Measurements from ENCODE around the gene POLD2.

Gene POLD2

GRCh38 chr7:44141221-44141850 lies 18.0 kb upstream of the POLD2 start, which contains the start of gene MYL7:
Gene MYL7, minus strand, starts transcription at chr7:44141332. Its CDS starts 27 bp downstream, at chr7:44141305.
- no peak for DNase-seq (ENCODE audit: extremely low read depth, low read depth)
- TF ChIP-seq, protein P1, sequence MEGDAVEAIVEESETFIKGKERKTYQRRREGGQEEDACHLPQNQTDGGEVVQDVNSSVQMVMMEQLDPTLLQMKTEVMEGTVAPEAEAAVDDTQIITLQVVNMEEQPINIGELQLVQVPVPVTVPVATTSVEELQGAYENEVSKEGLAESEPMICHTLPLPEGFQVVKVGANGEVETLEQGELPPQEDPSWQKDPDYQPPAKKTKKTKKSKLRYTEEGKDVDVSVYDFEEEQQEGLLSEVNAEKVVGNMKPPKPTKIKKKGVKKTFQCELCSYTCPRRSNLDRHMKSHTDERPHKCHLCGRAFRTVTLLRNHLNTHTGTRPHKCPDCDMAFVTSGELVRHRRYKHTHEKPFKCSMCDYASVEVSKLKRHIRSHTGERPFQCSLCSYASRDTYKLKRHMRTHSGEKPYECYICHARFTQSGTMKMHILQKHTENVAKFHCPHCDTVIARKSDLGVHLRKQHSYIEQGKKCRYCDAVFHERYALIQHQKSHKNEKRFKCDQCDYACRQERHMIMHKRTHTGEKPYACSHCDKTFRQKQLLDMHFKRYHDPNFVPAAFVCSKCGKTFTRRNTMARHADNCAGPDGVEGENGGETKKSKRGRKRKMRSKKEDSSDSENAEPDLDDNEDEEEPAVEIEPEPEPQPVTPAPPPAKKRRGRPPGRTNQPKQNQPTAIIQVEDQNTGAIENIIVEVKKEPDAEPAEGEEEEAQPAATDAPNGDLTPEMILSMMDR (IDR thresholded peaks at IDR 0.05; ENCODE audit: low read depth, low read length): no peak

- TF ChIP-seq, protein P1 (IDR thresholded peaks at IDR 0.05; ENCODE audit: low read depth, low read length): no peak
Observed at GRCh38 chr7:44140341-44140740, 17.0 kb upstream of the POLD2 start.

DNA sequence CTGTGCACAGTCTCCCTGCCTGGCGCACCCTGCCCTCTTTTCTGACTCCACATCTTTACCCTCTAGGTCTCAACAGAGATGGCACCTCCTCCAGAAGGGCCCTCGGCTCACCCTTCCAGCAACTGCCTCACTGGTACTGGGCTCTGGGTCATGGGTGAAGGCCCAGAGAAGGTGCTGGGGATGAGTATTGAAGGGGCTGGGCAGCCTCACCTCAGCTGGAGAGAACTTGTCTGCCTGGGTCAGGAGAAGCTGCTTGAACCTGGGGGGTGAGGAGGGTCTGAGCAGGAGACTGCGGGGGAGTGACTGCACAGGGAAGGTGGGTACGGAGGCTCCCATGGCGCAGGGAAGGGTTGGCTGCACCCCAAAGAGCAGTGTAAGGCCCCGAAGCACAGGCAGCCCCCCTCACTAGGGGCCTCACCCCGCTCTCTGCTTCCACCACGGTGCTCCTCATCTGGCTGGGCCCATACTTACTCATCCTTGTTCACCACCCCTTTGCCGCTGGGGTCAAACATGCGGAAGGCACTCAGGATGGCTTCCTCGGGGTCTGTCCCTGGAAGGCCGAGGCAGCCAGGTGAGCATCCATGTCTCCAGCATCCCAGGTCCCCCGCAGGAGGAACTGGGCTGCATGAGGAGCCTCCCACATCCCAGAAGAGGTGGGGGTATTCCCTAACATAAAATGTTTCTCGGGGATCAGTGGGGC lies 16.1 kb upstream of the POLD2 start:
- DNase-seq (ENCODE audit: extremely low read depth, low read depth): no peak
- TF ChIP-seq, protein P1 (IDR thresholded peaks at IDR 0.05; ENCODE audit: low read depth, low read length): no peak

More at GRCh38 chr7:44140341-44140740, 17.0 kb upstream of the POLD2 start:
- no peak for DNase-seq (ENCODE audit: extremely low read depth, low read depth)

GRCh38 chr7:44138698-44139097 lies 15.3 kb upstream of the POLD2 start:
- TF ChIP-seq, protein P1 (IDR thresholded peaks at IDR 0.05; ENCODE audit: low read depth, low read length): no peak
- DNase-seq (ENCODE audit: extremely low read depth, low read depth): no peak

GRCh38 chr7:44136731-44137130 lies 13.4 kb upstream of the POLD2 start:
- TF ChIP-seq, protein P1 (IDR thresholded peaks at IDR 0.05; ENCODE audit: low read depth, low read length): no peak
- DNase-seq (ENCODE audit: extremely low read depth, low read depth): no peak

DNA sequence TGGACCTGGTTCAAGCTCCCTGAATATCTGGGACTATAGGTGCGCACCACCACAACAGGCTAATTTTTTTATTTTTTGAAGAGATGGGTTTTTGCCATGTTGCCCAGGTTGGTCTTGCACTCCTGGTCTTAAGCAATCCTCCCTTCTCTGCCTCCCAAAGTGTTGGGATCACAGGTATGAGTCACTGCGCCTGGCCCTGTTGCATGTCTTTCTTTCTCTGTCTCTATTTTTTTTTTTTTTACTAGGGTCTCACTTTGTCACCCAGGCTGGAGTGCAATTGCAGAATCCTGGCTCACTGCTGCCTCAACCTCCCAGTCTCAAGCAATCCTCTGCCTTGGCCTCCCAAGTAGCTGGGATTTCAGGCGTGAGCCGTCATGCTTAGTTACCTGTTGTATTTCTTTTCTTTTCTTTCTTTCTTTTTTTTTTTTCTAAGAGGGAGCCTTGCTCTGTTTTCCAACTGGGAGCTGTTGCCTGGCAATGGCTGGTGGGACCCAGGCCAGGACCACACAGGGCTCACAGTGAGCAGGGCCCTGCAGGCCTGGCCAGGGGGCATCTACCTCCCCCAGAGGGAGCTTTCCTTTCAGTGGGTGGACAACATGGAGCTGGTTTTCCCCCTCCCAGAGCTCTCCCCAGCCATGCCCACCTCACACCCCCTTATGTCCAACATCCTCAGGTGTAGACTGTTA lies 11.7 kb upstream of the POLD2 start:
- TF ChIP-seq, protein P1 (IDR thresholded peaks at IDR 0.05; ENCODE audit: low read depth, low read length): no peak
- no peak for DNase-seq (ENCODE audit: extremely low read depth, low read depth)

DNA sequence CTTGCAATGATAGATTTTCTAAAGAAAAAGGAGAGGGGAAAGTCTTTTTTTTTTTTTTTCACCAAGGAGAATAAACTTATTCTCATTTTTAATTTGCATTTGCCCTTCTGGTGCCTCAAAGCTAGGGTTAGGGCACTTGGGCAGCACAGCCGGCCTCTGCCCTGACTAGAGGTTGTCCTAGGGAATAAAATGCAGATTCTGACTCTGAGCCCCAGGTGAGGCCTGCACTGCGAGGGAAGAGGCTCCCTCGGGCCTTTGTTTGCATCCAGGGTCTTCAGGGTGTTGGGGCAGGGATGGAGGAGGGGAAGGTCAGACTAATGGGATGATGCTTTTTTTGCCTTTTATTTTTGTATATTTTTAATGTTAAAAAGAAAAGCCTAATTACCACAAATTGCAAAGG lies 9.9 kb upstream of the POLD2 start:
- DNase-seq (ENCODE audit: extremely low read depth, low read depth): no peak
- TF ChIP-seq, protein P1 (IDR thresholded peaks at IDR 0.05; ENCODE audit: low read depth, low read length): no peak

Data from AG09319 (cell line).